NCI-H2107 treated with DMSO at 0.1 percent for 48 hours (cell line): ENCODE data around the gene GYS1.

Experiments
- DNase-seq: peaks from one replicate; lab custom pipeline; 2025; ENCODE audit not compliant: unreplicated experiment; lab: John Stamatoyannopoulos, UW

The GYS1 gene

GRCh38 chr19:48965040-48965805, 27.9 kb downstream of the GYS1 start, which contains the start of gene FTL:
FTL (plus strand) TSS chr19:48965309; CDS start chr19:48965508, 199 bp downstream.
- peak; percentile 88 for DNase-seq

DNA sequence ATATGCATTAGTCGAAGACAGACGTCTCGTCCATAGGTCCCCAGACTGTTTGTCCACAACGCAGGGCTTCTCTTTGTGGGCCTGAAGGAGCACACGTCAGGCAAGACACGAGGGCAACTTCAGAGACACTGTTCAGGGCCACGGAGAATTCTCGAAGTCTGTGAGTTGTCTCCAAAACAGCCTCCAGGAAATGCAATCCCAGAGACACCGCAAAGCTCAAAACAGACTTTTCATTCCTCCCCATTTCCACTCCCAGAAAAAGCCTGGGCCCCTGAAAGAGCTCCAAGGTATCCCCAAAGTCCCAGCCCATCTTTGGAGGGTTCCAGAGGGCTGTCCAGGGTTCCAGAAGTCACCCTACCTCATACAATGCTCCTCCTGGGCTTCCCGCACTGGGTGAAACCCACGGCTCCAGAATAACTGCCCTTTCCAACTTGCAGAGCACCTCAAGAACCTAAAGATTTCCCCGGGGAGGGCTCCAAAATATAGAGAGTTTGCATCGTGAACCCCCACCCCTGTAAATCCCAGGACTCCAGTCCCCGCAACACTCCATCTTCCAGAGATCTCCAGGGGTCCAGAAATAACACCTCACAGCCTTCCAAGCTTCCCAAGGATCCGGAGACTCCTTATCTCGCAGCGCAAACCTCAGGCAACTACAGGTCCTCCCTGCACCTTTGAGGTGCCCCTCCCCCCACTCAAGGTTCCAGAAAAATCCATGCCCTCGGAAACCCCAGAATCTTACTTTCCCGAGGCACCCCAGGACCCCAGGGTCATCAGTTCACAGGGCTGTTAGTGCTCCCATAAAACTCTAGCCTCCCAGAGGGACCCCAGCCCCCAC, 28.7 kb downstream of the GYS1 start:
- DNase-seq: no peak

DNA sequence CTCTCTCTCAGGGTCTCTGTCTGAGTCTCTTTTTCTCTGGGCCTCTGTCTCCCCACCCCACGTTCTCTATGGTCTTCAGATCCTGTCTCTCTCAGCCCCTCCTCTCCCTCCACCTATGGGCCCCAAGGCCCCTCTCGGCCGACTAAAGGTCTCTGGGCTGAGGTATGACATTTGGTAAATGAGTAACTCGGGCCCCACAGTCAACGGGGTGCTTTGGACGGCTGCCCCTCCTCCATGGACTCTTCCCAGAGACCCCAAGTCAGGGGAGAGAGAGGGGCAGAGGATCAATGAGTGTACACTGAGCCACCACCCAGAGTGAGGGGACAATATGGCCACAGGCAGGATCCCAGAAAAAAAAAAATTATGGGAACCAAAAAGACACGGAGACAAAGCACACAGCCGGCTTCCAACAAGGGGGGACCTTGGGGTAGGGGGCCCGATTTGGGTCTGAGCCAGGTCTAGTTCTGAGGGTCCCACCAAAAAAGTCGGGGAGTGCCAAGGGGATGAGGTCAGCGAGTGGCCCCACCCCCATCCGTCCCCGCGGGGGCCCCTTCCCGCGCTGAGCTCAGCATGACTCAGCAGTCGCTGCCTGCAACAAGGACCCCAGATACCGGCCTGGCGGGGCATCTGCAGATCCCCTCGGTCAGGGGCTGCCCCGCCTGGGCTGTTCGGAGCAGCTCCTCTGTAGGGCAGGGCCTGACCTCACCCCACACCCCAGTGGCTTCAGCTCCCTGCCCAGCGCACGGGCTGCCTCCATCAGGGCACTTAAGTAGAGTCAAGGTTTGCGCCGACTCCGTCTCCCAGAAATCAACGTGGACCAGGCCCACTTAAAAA, 29.5 kb downstream of the GYS1 start:
- DNase-seq: no peak

DNA sequence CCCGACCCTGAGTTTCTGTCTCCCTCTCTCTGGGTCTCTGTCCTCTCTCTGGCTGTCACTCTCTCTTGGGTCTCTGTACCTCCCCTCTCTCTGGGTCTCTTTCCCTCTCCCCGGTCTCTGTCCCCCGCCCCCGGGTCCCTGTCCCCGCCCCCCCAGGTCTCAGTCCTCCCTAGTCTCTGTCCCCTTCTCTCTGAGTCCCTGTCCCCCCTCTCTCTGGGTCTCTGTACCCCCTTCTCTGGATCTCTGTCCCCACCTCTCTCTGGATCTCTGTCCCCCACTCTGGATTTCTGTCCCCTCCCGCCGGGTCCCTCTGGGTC, 30.3 kb downstream of the GYS1 start:
- no peak for DNase-seq

- DNase-seq: no peak
Observed at GRCh38 chr19:48962029-48962848, 30.9 kb downstream of the GYS1 start.

- no peak for DNase-seq
Observed at GRCh38 chr19:48961673-48962028, 31.5 kb downstream of the GYS1 start.

- DNase-seq: no peak
Observed at GRCh38 chr19:48961051-48961649, 32.0 kb downstream of the GYS1 start.

GRCh38 chr19:48959341-48960239, 33.5 kb downstream of the GYS1 start:
- DNase-seq: no peak

DNA sequence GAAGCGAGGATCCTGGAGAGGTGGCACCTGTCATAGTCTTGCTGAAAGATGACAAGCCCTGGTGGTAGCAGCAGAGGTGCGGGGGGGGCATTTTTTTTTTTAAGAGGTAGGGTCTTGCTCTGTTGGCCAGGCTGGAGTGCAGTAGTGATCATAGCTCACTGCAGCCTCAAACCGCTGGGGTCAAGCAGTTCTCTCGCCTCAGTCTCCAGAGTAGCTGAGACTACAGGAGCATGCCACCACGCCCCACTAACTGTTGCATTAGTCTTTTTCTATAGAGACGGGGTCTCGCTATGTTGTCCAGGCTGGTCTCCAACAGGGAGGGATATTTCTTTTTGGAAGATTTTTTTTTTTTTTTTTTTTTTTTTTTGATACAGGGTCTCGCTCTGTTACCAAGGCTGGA, 35.1 kb downstream of the GYS1 start:
- DNase-seq: no peak

GRCh38 chr19:48955308-48955958, 37.7 kb downstream of the GYS1 start:
- no peak for DNase-seq

DNA sequence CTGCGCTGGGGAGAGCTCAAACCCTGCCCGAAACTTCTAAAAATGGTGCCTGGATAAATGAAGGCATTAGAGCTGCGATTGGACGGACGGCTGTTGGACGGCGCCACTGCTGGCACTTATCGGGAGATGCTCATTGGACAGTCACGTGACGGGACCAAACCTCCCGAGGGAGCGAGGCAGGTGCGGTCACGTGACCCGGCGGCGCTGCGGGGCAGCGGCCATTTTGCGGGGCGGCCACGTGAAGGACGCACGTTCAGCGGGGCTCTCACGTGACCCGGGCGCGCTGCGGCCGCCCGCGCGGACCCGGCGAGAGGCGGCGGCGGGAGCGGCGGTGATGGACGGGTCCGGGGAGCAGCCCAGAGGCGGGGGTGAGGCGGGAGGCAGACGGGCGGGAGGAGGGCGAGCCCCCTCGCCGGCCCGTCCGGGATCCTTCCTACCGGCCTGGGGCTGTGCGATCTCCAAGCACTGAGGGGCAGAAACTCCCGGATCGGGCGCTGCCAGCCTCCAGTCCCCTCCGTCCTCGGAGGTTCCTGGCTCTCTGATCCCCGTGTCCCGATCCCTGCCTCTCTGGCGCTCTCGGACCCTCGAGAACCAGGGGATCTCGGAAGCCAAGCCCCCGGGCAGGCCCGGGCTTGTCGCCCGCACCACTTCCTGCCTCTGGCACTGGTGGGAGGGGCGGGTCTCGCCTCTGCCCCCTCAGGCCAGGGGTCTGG, 38.4 kb downstream of the GYS1 start, which contains the start of gene BAX:
BAX (plus strand) TSS at position 281 of the 713 bp plus-strand sequence; CDS start at position 335, 54 bp downstream.
- peak; percentile 89 for DNase-seq

- DNase-seq: no peak
Observed at GRCh38 chr19:48953990-48954594, 39.0 kb downstream of the GYS1 start.

GRCh38 chr19:48953141-48953540, 40.0 kb downstream of the GYS1 start:
- no peak for DNase-seq

- DNase-seq: no peak
Observed at GRCh38 chr19:48950830-48951519, 42.1 kb downstream of the GYS1 start.

- no peak for DNase-seq
Observed at GRCh38 chr19:48950159-48950558, 43.0 kb downstream of the GYS1 start.

DNA sequence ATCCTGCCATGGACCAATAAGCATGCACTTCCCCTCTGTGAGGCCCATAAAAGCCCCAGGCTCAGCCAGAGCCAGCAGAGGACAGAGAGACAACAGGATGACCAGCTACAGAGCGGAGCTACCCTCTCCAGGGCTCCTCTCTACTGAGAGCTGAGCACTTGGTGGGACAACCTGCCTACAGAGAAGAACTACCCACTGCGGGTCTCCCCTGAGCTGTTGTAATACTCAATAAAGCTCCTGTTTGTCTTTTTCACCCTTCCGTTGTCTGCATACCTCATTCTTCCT, 45.9 kb downstream of the GYS1 start:
- DNase-seq: no peak
